ENCODE measurements around the gene U2SURP. TPM values are rescaled to one million over a fixed set of nuclear protein-coding genes. Genes with fewer than 3 reads are reported as not detected.

Gene U2SURP
- total RNA-seq, 1 experiment from 2014 or later, result 135 TPM

GRCh38 chr3:143098032-143098764 lies 96.8 kb downstream of the U2SURP start:
- H3K79me2 ChIP-seq (ENCODE audit: low read length), result no peaks in the 10 kb centered on the region
- H3K27ac ChIP-seq (ENCODE audit: low read length), result no peak overlapping the region
- H2AFZ ChIP-seq (ENCODE audit: low read length), result no peak overlapping the region
- no peak overlapping the region for H3K4me2 ChIP-seq (ENCODE audit: low read depth, low read length, poor library complexity, severe bottlenecking)
- no peak overlapping the region for H3K4me3 ChIP-seq (ENCODE audit: low read length)
- no peaks in the 10 kb centered on the region for H3K4me1 ChIP-seq (ENCODE audit: low read length)
- H4K20me1 ChIP-seq (ENCODE audit: insufficient read depth, low read depth, low read length), result no peaks in the 10 kb centered on the region
- H3K9ac ChIP-seq (ENCODE audit: low read length), result no peak overlapping the region
- no peak for DNase-seq
- 0 out of 2 replicates have a peak, but pooled peaks cover 2% of the 10 kb centered on the region for H3K27me3 ChIP-seq (ENCODE audit: low read length)
- H3K9me2 ChIP-seq (replicated peaks; ENCODE audit: insufficient read depth, low read length), result no peaks in the 10 kb centered on the region
- no peaks in the 10 kb centered on the region for H3K9me3 ChIP-seq (ENCODE audit: low read length)
- H3K36me3 ChIP-seq (ENCODE audit: insufficient read depth, low read length), result no peaks in the 10 kb centered on the region

GRCh38 chr3:143099210-143099609 lies 97.8 kb downstream of the U2SURP start:
- no peak overlapping the region for H2AFZ ChIP-seq (ENCODE audit: low read length)
- H3K27me3 ChIP-seq (ENCODE audit: low read length), result 0 out of 2 replicates have a peak, but pooled peaks cover 2% of the 10 kb centered on the region
- no peak overlapping the region for H3K4me2 ChIP-seq (ENCODE audit: low read depth, low read length, poor library complexity, severe bottlenecking)
- H3K4me1 ChIP-seq (ENCODE audit: low read length), result no peaks in the 10 kb centered on the region
- no peaks in the 10 kb centered on the region for H3K36me3 ChIP-seq (ENCODE audit: insufficient read depth, low read length)
- no peak overlapping the region for H3K9ac ChIP-seq (ENCODE audit: low read length)
- H3K9me2 ChIP-seq (replicated peaks; ENCODE audit: insufficient read depth, low read length), result no peaks in the 10 kb centered on the region
- H3K79me2 ChIP-seq (ENCODE audit: low read length), result no peaks in the 10 kb centered on the region
- H3K9me3 ChIP-seq (ENCODE audit: low read length), result no peaks in the 10 kb centered on the region; the same call in 1 of the 2 replicates
- no peak for DNase-seq
- no peaks in the 10 kb centered on the region for H4K20me1 ChIP-seq (ENCODE audit: insufficient read depth, low read depth, low read length)
- H3K27ac ChIP-seq (ENCODE audit: low read length), result no peak overlapping the region
- no peak overlapping the region for H3K4me3 ChIP-seq (ENCODE audit: low read length)

GRCh38 chr3:143099690-143100089 lies 98.3 kb downstream of the U2SURP start:
- no peak for DNase-seq
- Histone ChIP-seq H3K9ac (ENCODE audit: low read length) (no peak overlapping the region), H3K36me3 (ENCODE audit: insufficient read depth, low read length) (no peaks in the 10 kb centered on the region), H3K27me3 (ENCODE audit: low read length) (0 out of 2 replicates have a peak, but pooled peaks cover 2% of the 10 kb centered on the region), H3K79me2 (ENCODE audit: low read length) (no peaks in the 10 kb centered on the region), H3K9me3 (ENCODE audit: low read length) (no peaks in the 10 kb centered on the region; the same call in 1 of the 2 replicates), H3K4me1 (ENCODE audit: low read length) (no peaks in the 10 kb centered on the region), H4K20me1 (ENCODE audit: insufficient read depth, low read depth, low read length) (no peaks in the 10 kb centered on the region), H3K27ac (ENCODE audit: low read length) (no peak overlapping the region), H2AFZ (ENCODE audit: low read length) (no peak overlapping the region), H3K4me2 (ENCODE audit: low read depth, low read length, poor library complexity, severe bottlenecking) (no peak overlapping the region), H3K9me2 (replicated peaks; ENCODE audit: insufficient read depth, low read length) (no peaks in the 10 kb centered on the region), H3K4me3 (ENCODE audit: low read length) (no peak overlapping the region)

- no peak overlapping the region for H3K9ac ChIP-seq (ENCODE audit: low read length)
- 0 out of 2 replicates have a peak, but pooled peaks cover 2% of the 10 kb centered on the region for H3K27me3 ChIP-seq (ENCODE audit: low read length)
- H3K4me2 ChIP-seq (ENCODE audit: low read depth, low read length, poor library complexity, severe bottlenecking), result no peak overlapping the region
- no peak overlapping the region for H2AFZ ChIP-seq (ENCODE audit: low read length)
- H3K36me3 ChIP-seq (ENCODE audit: insufficient read depth, low read length), result no peaks in the 10 kb centered on the region
- no peak overlapping the region for H3K4me3 ChIP-seq (ENCODE audit: low read length)
- H3K9me3 ChIP-seq (ENCODE audit: low read length), result peaks cover 7% of the 10 kb centered on the region
- no peak for DNase-seq
- H3K79me2 ChIP-seq (ENCODE audit: low read length), result no peaks in the 10 kb centered on the region
- H3K27ac ChIP-seq (ENCODE audit: low read length), result no peak overlapping the region
- no peaks in the 10 kb centered on the region for H3K9me2 ChIP-seq (replicated peaks; ENCODE audit: insufficient read depth, low read length)
- H4K20me1 ChIP-seq (ENCODE audit: insufficient read depth, low read depth, low read length), result no peaks in the 10 kb centered on the region
- H3K4me1 ChIP-seq (ENCODE audit: low read length), result no peaks in the 10 kb centered on the region
Measured at GRCh38 chr3:143100451-143100850, 99.1 kb downstream of the U2SURP start.

- H3K27ac ChIP-seq (ENCODE audit: low read length), result no peak overlapping the region
- no peaks in the 10 kb centered on the region for H3K79me2 ChIP-seq (ENCODE audit: low read length)
- no peaks in the 10 kb centered on the region for H3K36me3 ChIP-seq (ENCODE audit: insufficient read depth, low read length)
- H3K9me2 ChIP-seq (replicated peaks; ENCODE audit: insufficient read depth, low read length), result no peaks in the 10 kb centered on the region
- no peak overlapping the region for H3K9ac ChIP-seq (ENCODE audit: low read length)
- H3K4me3 ChIP-seq (ENCODE audit: low read length), result no peak overlapping the region
- H4K20me1 ChIP-seq (ENCODE audit: insufficient read depth, low read depth, low read length), result no peaks in the 10 kb centered on the region
- no peak overlapping the region for H3K4me2 ChIP-seq (ENCODE audit: low read depth, low read length, poor library complexity, severe bottlenecking)
- H3K9me3 ChIP-seq (ENCODE audit: low read length), result peaks cover 10% of the 10 kb centered on the region
- H3K27me3 ChIP-seq (ENCODE audit: low read length), result 0 out of 2 replicates have a peak, but pooled peaks cover 2% of the 10 kb centered on the region
- no peaks in the 10 kb centered on the region for H3K4me1 ChIP-seq (ENCODE audit: low read length)
- DNase-seq, result no peak
- H2AFZ ChIP-seq (ENCODE audit: low read length), result no peak overlapping the region
Measured at GRCh38 chr3:143101792-143102381, 100.5 kb downstream of the U2SURP start.

GRCh38 chr3:143103652-143104051 lies 102.3 kb downstream of the U2SURP start:
- Histone ChIP-seq H3K9ac (ENCODE audit: low read length) (no peak overlapping the region), H3K36me3 (ENCODE audit: insufficient read depth, low read length) (no peaks in the 10 kb centered on the region), H3K9me3 (ENCODE audit: low read length) (peaks cover 10% of the 10 kb centered on the region), H3K4me2 (ENCODE audit: low read depth, low read length, poor library complexity, severe bottlenecking) (no peak overlapping the region), H4K20me1 (ENCODE audit: insufficient read depth, low read depth, low read length) (no peaks in the 10 kb centered on the region), H3K79me2 (ENCODE audit: low read length) (no peaks in the 10 kb centered on the region), H3K4me3 (ENCODE audit: low read length) (no peak overlapping the region), H3K27ac (ENCODE audit: low read length) (no peak overlapping the region), H3K4me1 (ENCODE audit: low read length) (no peaks in the 10 kb centered on the region), H3K27me3 (ENCODE audit: low read length) (0 out of 2 replicates have a peak, but pooled peaks cover 2% of the 10 kb centered on the region), H3K9me2 (replicated peaks; ENCODE audit: insufficient read depth, low read length) (no peaks in the 10 kb centered on the region), H2AFZ (ENCODE audit: low read length) (no peak overlapping the region)
- DNase-seq, result no peak

- Histone ChIP-seq H2AFZ (ENCODE audit: low read length) (no peak overlapping the region), H3K79me2 (ENCODE audit: low read length) (no peaks in the 10 kb centered on the region), H3K9ac (ENCODE audit: low read length) (no peak overlapping the region), H3K4me2 (ENCODE audit: low read depth, low read length, poor library complexity, severe bottlenecking) (no peak overlapping the region), H3K36me3 (ENCODE audit: insufficient read depth, low read length) (no peaks in the 10 kb centered on the region), H3K4me3 (ENCODE audit: low read length) (no peak overlapping the region), H4K20me1 (ENCODE audit: insufficient read depth, low read depth, low read length) (no peaks in the 10 kb centered on the region), H3K27ac (ENCODE audit: low read length) (no peak overlapping the region), H3K9me3 (ENCODE audit: low read length) (peaks cover 10% of the 10 kb centered on the region), H3K4me1 (ENCODE audit: low read length) (no peaks in the 10 kb centered on the region), H3K9me2 (replicated peaks; ENCODE audit: insufficient read depth, low read length) (no peaks in the 10 kb centered on the region), H3K27me3 (ENCODE audit: low read length) (0 out of 2 replicates have a peak, but pooled peaks cover 2% of the 10 kb centered on the region)
- DNase-seq, result no peak
Measured at GRCh38 chr3:143105170-143105569, 103.8 kb downstream of the U2SURP start.

GRCh38 chr3:143109861-143110260 lies 108.5 kb downstream of the U2SURP start:
- no peak overlapping the region for H3K27ac ChIP-seq (ENCODE audit: low read length)
- H3K9me2 ChIP-seq (replicated peaks; ENCODE audit: insufficient read depth, low read length), result no peaks in the 10 kb centered on the region
- no peak overlapping the region for H3K4me3 ChIP-seq (ENCODE audit: low read length)
- no peaks in the 10 kb centered on the region for H4K20me1 ChIP-seq (ENCODE audit: insufficient read depth, low read depth, low read length)
- no peak overlapping the region for H3K4me2 ChIP-seq (ENCODE audit: low read depth, low read length, poor library complexity, severe bottlenecking)
- no peaks in the 10 kb centered on the region for H3K36me3 ChIP-seq (ENCODE audit: insufficient read depth, low read length)
- no peak for DNase-seq
- no peaks in the 10 kb centered on the region for H3K27me3 ChIP-seq (ENCODE audit: low read length)
- H3K79me2 ChIP-seq (ENCODE audit: low read length), result no peaks in the 10 kb centered on the region
- H3K9ac ChIP-seq (ENCODE audit: low read length), result no peak overlapping the region
- no peak overlapping the region for H2AFZ ChIP-seq (ENCODE audit: low read length)
- H3K4me1 ChIP-seq (ENCODE audit: low read length), result no peaks in the 10 kb centered on the region
- peaks cover 9% of the 10 kb centered on the region for H3K9me3 ChIP-seq (ENCODE audit: low read length)
